GM12878 (cell line): ENCODE results near the gene RAB6B. TPM values are rescaled to one million over a fixed set of nuclear protein-coding genes. Genes with fewer than 3 reads are reported as not detected.

Experiments used
- ATAC-seq: fragments of 200-7000 bp; cut with Tn5 transposase; 3 replicates; pipeline ENCODE4 v1.9.1; 2020; ENCODE audit warnings: mild to moderate bottlenecking, moderate library complexity
- BruUV-seq: library from RNA; stranded (reverse); fragments of 400-500 nt; replicated peaks from 2 replicates; lab custom pipeline; 2021; lab: Mats Ljungman, UMichigan
- CTCF ChIA-PET: fragments of 300-600 bp; sonication (Branson Sonifier 250); formaldehyde crosslinking; extraction: SDS; loops from one replicate; lab custom pipeline; 2021; ENCODE audit warnings: inconsistent platforms; lab: Yijun Ruan, JAX
- POLR2A ChIA-PET: fragments of 350-600 bp; formaldehyde crosslinking; extraction: SDS; loops from one replicate; lab custom pipeline; 2021; ENCODE audit warnings: inconsistent platforms; lab: Charles Lee
- RAD21 ChIA-PET: fragments of 300-600 bp; sonication (Branson Sonifier 250); formaldehyde crosslinking; loops from one replicate; lab custom pipeline; 2023; ENCODE audit warnings: antibody characterized with exemption; ENCODE audit not compliant: unreplicated experiment; lab: Charles Lee
- SMC1A ChIA-PET: fragments of 300-600 bp; sonication (Branson Sonifier 250); formaldehyde crosslinking; loops from one replicate; lab custom pipeline; 2023; ENCODE audit not compliant: unreplicated experiment, uncharacterized antibody; lab: Charles Lee
- DNase-seq: peaks from one replicate; pipeline ENCODE4 v3.0.0-alpha.2; 2011; ENCODE audit warnings: low read depth, low spot score
- FAIRE-seq: peaks from 3 replicates; lab custom pipeline; 2011; peaks lifted over from hg19 to GRCh38; lab: Jason Lieb, UNC
- H2AFZ ChIP-seq: 2 replicates; pipeline ENCODE4 v1.6.0; 2011; ENCODE audit warnings: low read depth, low read length, control low read depth; ENCODE audit not compliant: control insufficient read depth
- H3K27ac ChIP-seq: 2 replicates; pipeline ENCODE4 v1.5.1; 2011; ENCODE audit warnings: control low read depth; ENCODE audit not compliant: control insufficient read depth, insufficient read depth
- H3K27me3 ChIP-seq, 2 experiments: replicated peaks in 1 of 2; 2 replicates each; pipeline versions ENCODE4 v1.6.0 to v1.6.1; 2011; ENCODE audit warnings: low read length in 1 of 2; ENCODE audit not compliant: control insufficient read depth in 2 of 2, insufficient read depth in 2 of 2
- H3K36me3 ChIP-seq, 2 experiments: 2 replicates each; pipeline ENCODE4 v1.5.1; 2011; ENCODE audit warnings: low read length in 1 of 2; ENCODE audit not compliant: control insufficient read depth in 2 of 2, insufficient read depth in 2 of 2
- H3K4me1 ChIP-seq: 2 replicates; pipeline ENCODE4 v1.6.1; 2011; ENCODE audit warnings: mild to moderate bottlenecking, low read length, moderate library complexity, mixed read lengths; ENCODE audit not compliant: control insufficient read depth, insufficient read depth
- H3K4me2 ChIP-seq: 2 replicates; pipeline ENCODE4 v1.6.0; 2011; ENCODE audit warnings: control low read depth; ENCODE audit not compliant: control insufficient read depth, insufficient read depth
- H3K4me3 ChIP-seq: fragments of 200-600 bp; sonication (generic); 2 replicates; pipeline ENCODE4 v1.5.1; 2016
- H3K79me2 ChIP-seq: 2 replicates; pipeline ENCODE4 v1.6.0; 2011; ENCODE audit warnings: low read length; ENCODE audit not compliant: control insufficient read depth, insufficient read depth
- H3K9ac ChIP-seq: 2 replicates; pipeline ENCODE4 v1.8.0; 2011; ENCODE audit warnings: low read length, control low read depth, mixed read lengths; ENCODE audit not compliant: control insufficient read depth, insufficient read depth
- H3K9me3 ChIP-seq: replicated peaks from 3 replicates; pipeline ENCODE4 v1.5.1; 2011; ENCODE audit warnings: mild to moderate bottlenecking, low read length; ENCODE audit not compliant: control insufficient read depth, insufficient read depth
- H4K20me1 ChIP-seq: 2 replicates; pipeline ENCODE4 v1.6.0; 2011; ENCODE audit not compliant: control insufficient read depth, insufficient read depth
- DPF2 ChIP-seq: fragments of 450-650 bp; IDR thresholded peaks from 2 replicates; pipeline ENCODE4 v1.6.1; 2017; ENCODE audit warnings: mild to moderate bottlenecking
- FOXM1 ChIP-seq: IDR thresholded peaks from 2 replicates; pipeline ENCODE4 v1.6.1; 2012; ENCODE audit warnings: low read depth, mild to moderate bottlenecking, inconsistent platforms, low read length, moderate library complexity
- HSF1 ChIP-seq: fragments of 150-350 bp; IDR thresholded peaks from 2 replicates; pipeline ENCODE4 v1.6.1; 2014; ENCODE audit warnings: mild to moderate bottlenecking, low read depth, low read length
- POLR2AphosphoS5 ChIP-seq: IDR thresholded peaks from 2 replicates; pipeline ENCODE4 v1.6.1; 2011; ENCODE audit warnings: mild to moderate bottlenecking, low read length, inconsistent platforms
- RB1 ChIP-seq: fragments of 450-650 bp; formaldehyde crosslinking; IDR thresholded peaks from 2 replicates; pipeline ENCODE4 v1.6.1; 2017; ENCODE audit warnings: mild to moderate bottlenecking, borderline replicate concordance
- RBBP5 ChIP-seq: fragments of 200-600 bp; sonication (generic); conservative IDR thresholded peaks from 2 replicates; pipeline ENCODE4 v1.6.1; 2016
- SMAD5 ChIP-seq: IDR thresholded peaks from 2 replicates; pipeline ENCODE4 v1.6.1; 2016; ENCODE audit warnings: antibody characterized with exemption, low read depth
- TARDBP ChIP-seq: IDR thresholded peaks from 2 replicates; pipeline ENCODE4 v1.6.1; 2016; ENCODE audit warnings: borderline replicate concordance
- USF2 ChIP-seq: IDR thresholded peaks from 2 replicates; pipeline ENCODE4 v1.6.1; 2011; ENCODE audit warnings: low read depth, low read length, improper control_type of control experiment, borderline replicate concordance
- WGBS: methylation state at CpG from one replicate; pipeline ENCODE4 v1.1.6; 2016; ENCODE audit warnings: low lambda C conversion rate; ENCODE audit not compliant: insufficient replicate concordance, insufficient coverage; ENCODE audit errors: missing lambda C conversion rate; 5-methylcytosine and 5-hydroxymethylcytosine counted together
- in situ Hi-C: fragments of 300-500 bp; cut with MboI; formaldehyde crosslinking; loops from 9 replicates; pipeline ENCODE4 v1.14.3; 2018; ENCODE audit warnings: mixed read lengths
- intact Hi-C: fragments of 100-400 bp; cut with micrococcal nuclease; formaldehyde crosslinking; loops from one replicate; pipeline ENCODE4 v1.14.2; 2022; ENCODE audit not compliant: unreplicated experiment
- polyA plus RNA-seq, 11 experiments: library from polyadenylated mRNA; depleted of rRNA in 4 of 11; unstranded in 6 of 11; stranded (reverse) in 5 of 11; fragments of >200 nt; fragmentation: Nextera tagmentation in 4 of 11; fragmentation: Illumina TruSeq in 1 of 11; extraction: Ambion mirVana in 4 of 11; extraction: Trizol in 1 of 11; gene quantifications; 1 replicate in 1 of 11; 2 replicates in 10 of 11; pipeline versions ENCODE4 v1.2.1 to v1.2.3, GENCODE V29; 2011 to 2016; ENCODE audit warnings: inconsistent platforms in 2 of 11, missing spikeins in 2 of 11, low read depth in 1 of 11
- total RNA-seq, 4 experiments: library from RNA; depleted of rRNA in 3 of 4; stranded (reverse); fragments of >200 nt in 3 of 4; fragmentation: Illumina TruSeq in 1 of 4; extraction: Trizol in 1 of 4; gene quantifications; 2 replicates each; pipeline versions ENCODE4 v1.2.1 to v1.2.3, GENCODE V29; 2013 to 2021
- TF ChIP-seq, protein P1 (sequence below): fragments of 450-650 bp; IDR thresholded peaks from 2 replicates; pipeline ENCODE4 v1.6.1; 2017; ENCODE audit warnings: borderline replicate concordance
- TF ChIP-seq, protein P2 (sequence below): fragments of 450-650 bp; IDR thresholded peaks from 2 replicates; pipeline ENCODE4 v1.6.1; 2018; ENCODE audit warnings: borderline replicate concordance, mild to moderate bottlenecking; ENCODE audit not compliant: partially characterized antibody

The RAB6B gene
- total and polyA plus RNA-seq, 10 of the 15 experiments (the other 5 are each of a cell fraction or from before 2014, with no cell fraction given) = 0.01 to 0.16 (median 0.04) TPM; not detected in 5

DNA sequence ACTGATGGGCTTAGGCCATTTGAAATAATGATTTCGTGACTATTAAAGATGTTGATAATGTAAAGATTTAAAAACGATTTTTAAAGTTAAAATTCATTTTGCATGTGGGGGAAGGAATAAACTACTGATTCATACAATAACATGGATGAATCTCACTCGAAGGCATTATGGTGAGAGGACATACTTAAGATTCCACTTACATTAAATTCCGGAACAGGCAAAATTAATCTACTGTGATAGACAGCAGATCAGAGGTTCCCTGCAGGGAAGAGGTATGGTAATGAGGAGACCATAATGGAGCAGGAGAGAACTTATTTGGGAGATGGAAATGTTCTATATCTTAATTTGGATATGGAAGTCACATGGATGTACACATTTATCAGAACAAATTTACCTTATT lies 28.4 kb upstream of the RAB6B start:
- H3K4me2 ChIP-seq = no peak overlapping the region
- BruUV-seq = no TSS peak
- ChIA-PET POLR2A (no interaction called here), CTCF (no interaction called here), RAD21 (no interaction called here), SMC1A (no interaction called here)
- 26% methylated on average over 4 of the region's 4 CpGs for WGBS
- FAIRE-seq (no peak), DNase-seq (no peak), ATAC-seq (no peak)
- peaks cover 0 to 2% of the 10 kb centered on the region in 2 experiments; a peak in 2 of 4 replicates for H3K27me3 ChIP-seq
- intact Hi-C loops = loop anchor here (10.0 kb wide), 1 partner anchor 551 kb away; no protein-coding TSS in a partner anchor
- no peaks in the 10 kb centered on the region for H3K9me3 ChIP-seq
- TF ChIP-seq POLR2AphosphoS5 (no peak), HSF1 (no peak), TARDBP (no peak), RBBP5 (no peak), FOXM1 (no peak), SMAD5 (no peak), RB1 (no peak), USF2 (no peak), DPF2 (no peak)
- TF ChIP-seq, protein P1, sequence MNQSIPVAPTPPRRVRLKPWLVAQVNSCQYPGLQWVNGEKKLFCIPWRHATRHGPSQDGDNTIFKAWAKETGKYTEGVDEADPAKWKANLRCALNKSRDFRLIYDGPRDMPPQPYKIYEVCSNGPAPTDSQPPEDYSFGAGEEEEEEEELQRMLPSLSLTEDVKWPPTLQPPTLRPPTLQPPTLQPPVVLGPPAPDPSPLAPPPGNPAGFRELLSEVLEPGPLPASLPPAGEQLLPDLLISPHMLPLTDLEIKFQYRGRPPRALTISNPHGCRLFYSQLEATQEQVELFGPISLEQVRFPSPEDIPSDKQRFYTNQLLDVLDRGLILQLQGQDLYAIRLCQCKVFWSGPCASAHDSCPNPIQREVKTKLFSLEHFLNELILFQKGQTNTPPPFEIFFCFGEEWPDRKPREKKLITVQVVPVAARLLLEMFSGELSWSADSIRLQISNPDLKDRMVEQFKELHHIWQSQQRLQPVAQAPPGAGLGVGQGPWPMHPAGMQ = no peak
- TF ChIP-seq, protein P2, sequence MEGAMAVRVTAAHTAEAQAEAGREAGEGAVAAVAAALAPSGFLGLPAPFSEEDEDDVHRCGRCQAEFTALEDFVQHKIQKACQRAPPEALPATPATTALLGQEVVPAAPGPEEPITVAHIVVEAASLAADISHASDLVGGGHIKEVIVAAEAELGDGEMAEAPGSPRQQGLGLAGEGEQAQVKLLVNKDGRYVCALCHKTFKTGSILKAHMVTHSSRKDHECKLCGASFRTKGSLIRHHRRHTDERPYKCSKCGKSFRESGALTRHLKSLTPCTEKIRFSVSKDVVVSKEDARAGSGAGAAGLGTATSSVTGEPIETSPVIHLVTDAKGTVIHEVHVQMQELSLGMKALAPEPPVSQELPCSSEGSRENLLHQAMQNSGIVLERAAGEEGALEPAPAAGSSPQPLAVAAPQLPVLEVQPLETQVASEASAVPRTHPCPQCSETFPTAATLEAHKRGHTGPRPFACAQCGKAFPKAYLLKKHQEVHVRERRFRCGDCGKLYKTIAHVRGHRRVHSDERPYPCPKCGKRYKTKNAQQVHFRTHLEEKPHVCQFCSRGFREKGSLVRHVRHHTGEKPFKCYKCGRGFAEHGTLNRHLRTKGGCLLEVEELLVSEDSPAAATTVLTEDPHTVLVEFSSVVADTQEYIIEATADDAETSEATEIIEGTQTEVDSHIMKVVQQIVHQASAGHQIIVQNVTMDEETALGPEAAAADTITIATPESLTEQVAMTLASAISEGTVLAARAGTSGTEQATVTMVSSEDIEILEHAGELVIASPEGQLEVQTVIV = no peak
- no peaks in the 10 kb centered on the region for H3K79me2 ChIP-seq
- peaks cover 2% of the 10 kb centered on the region for H3K4me1 ChIP-seq
- no peak overlapping the region for H3K27ac ChIP-seq
- H3K9ac ChIP-seq = no peak overlapping the region
- H4K20me1 ChIP-seq = no peaks in the 10 kb centered on the region; the same call in 1 of the 2 replicates
- in situ Hi-C loops = loop anchor here (5.0 kb wide), 1 partner anchor 102 kb away; no protein-coding TSS in a partner anchor
- H2AFZ ChIP-seq = no peak overlapping the region
- H3K36me3 ChIP-seq = no peaks in the 10 kb centered on the region
- no peak overlapping the region for H3K4me3 ChIP-seq
